WTC11 (cell line): ENCODE measurements around the gene PSMD5.

Source experiments
- CTCF ChIP-seq: fragments of 200-600 bp; IDR thresholded peaks from 2 replicates; pipeline ENCODE4 v1.8.0; 2022; ENCODE audit warnings: antibody characterized with exemption
- IRF2 ChIP-seq: sonication (generic); formaldehyde crosslinking; IDR thresholded peaks from 2 replicates; pipeline ENCODE4 v1.8.0; 2022; ENCODE audit warnings: low read depth, missing genetic modification reagents, borderline replicate concordance

DNA sequence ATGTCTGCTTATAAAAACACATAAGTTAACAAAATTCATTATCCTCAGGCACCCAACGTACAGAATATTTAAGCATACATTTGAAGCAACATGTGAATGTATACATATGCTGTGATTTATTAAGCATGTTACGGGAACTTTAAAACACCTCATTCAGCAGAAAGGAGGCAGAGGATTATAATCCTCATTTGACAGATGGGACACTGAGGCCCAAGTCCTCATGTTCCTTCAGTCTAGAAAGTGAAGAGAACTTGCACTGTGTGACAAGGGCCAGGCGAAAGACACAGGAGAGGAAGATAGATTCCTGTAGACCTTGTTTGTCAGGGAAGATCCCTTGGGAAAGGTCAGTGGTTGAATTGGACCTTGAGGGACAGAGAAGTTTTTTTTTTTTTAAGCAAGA, 7.6 kb upstream of the PSMD5 start:
- TF ChIP-seq IRF2 (no peak), CTCF (no peak)
